Inflammatory macrophage treated with lipopolysaccharide for 1 hour (primary cell): ENCODE measurements around the gene CIB2.
"Not testable (repeated sequence)": the region's sequence is repeated elsewhere in the genome, so short reads cannot be mapped to it uniquely, and the experiment has no call there.

ENCODE experiments used
- DNase-seq, 2 donors: peaks; one replicate each; pipeline ENCODE4 v3.0.0-alpha.2; 2020 to 2022

The CIB2 gene

GRCh38 chr15:78131295-78132061 is at the start of gene CIB2:
TSS of gene CIB2 (minus strand) at chr15:78131445. CDS start at chr15:78131215, 230 bp downstream.
- DNase-seq, result peak; percentile 34 to 64

GRCh38 chr15:78179906-78180305 is 48.7 kb upstream of the CIB2 start:
- DNase-seq, result no peak

GRCh38 chr15:78179286-78179840 is 48.1 kb upstream of the CIB2 start:
- no peak for DNase-seq

GRCh38 chr15:78178064-78178463 is 46.8 kb upstream of the CIB2 start:
- no peak for DNase-seq

- DNase-seq, result peak in 1 of 2 donors; percentile 13
Observed at GRCh38 chr15:78177447-78177873, 46.2 kb upstream of the CIB2 start.

- no peak for DNase-seq
Observed at GRCh38 chr15:78175330-78175729, 44.1 kb upstream of the CIB2 start.

GRCh38 chr15:78174401-78174800 is 43.2 kb upstream of the CIB2 start:
- no peak for DNase-seq

- DNase-seq, result no peak
Observed at GRCh38 chr15:78171864-78172472, 40.7 kb upstream of the CIB2 start.

- DNase-seq, result peak; percentile 28 to 64
Observed at GRCh38 chr15:78170848-78171773, 39.9 kb upstream of the CIB2 start.

- no peak for DNase-seq
Observed at GRCh38 chr15:78168608-78169007, 37.4 kb upstream of the CIB2 start.

GRCh38 chr15:78167227-78167888 is 36.1 kb upstream of the CIB2 start:
- no peak for DNase-seq

GRCh38 chr15:78164010-78164409 is 32.8 kb upstream of the CIB2 start:
- DNase-seq, result no peak

GRCh38 chr15:78162038-78162437 is 30.8 kb upstream of the CIB2 start:
- no peak for DNase-seq

- DNase-seq, result no peak
Observed at GRCh38 chr15:78159395-78159794, 28.1 kb upstream of the CIB2 start.

GRCh38 chr15:78157203-78157602 is 26.0 kb upstream of the CIB2 start:
- DNase-seq, result no peak

- DNase-seq, result no peak
Observed at GRCh38 chr15:78156653-78157052, 25.4 kb upstream of the CIB2 start.

- no peak for DNase-seq
Observed at GRCh38 chr15:78155355-78155939, 24.2 kb upstream of the CIB2 start.

- no peak for DNase-seq
Observed at GRCh38 chr15:78154955-78155354, 23.7 kb upstream of the CIB2 start.

- DNase-seq, result not testable (repeated sequence)
Observed at GRCh38 chr15:78151075-78151474, 19.8 kb upstream of the CIB2 start.

GRCh38 chr15:78149805-78150751 is 18.8 kb upstream of the CIB2 start:
- no peak for DNase-seq
